Measurements from ENCODE around the gene CEP57L1. TPM values are rescaled to one million over a fixed set of nuclear protein-coding genes. Genes with fewer than 3 reads are reported as not detected.

CEP57L1 gene
- total RNA-seq, 1 donor from 2014 or later = 22.7 TPM

DNA sequence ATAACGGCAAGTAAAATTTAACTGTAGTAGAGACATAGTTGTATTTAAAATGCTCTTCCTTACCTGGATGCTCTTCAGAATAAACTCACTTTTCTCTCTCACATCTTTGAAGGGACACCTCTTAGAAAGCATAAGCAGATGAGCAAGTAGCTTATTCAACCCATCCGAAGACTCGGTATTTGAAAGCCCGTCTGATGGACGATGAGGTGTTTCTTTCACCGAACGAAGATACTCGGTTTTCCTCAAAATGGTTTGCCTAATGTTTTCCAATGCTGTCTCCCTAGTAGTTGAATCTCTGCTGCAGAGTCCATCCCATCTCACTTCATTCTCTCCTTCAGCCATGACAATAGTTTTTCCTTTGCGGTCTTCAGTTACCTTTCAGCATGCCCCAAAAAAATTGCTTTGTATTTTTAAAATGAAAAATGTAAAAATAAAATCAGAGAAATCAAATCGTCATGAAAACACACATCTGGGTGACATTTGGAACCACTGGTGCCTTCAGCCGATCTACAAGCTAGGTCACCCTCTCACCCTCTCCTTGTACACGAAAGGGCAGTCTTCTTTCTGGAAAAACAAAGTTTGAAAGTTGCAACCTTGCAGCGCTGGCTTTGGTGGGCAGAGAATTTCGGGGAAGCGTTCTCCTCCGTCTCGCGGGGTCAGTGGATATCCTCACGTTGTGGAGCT, 1.4 kb upstream of the CEP57L1 start:
- peak overlapping the region; percentile 78 for H3K27ac Mint-ChIP-seq (ENCODE audit: unreplicated experiment)

DNA sequence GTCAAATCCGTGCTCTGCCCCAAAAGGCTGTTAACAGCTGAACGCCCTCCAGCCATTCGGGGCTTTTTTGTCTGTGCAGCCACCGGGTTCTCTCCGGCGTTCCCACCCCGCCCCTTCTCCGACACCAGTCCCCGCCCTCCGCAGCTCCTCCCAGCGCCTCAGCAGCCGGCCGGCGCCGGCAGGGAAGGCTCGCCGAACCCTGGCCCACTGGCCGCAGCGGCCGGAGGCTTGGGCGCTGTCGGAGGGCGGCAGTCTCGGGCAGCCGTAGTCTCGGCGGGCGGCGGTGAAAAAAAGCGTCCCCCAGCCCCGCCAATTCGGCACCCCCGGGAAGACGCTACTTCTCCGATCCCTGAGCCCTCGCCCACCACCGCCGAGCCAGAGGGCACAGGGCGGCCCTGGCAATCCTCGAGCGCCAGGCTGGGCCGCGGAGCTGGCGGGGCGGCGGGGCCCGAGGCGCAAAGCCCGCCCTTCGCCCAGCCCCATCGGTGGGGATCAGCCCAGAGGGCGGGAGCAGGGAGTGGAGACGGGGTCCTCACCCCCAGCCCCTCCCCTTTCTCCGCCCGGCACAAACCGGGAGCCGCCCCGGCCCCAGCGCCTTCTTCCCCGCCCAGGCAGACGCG, 781 bp upstream of the CEP57L1 start, which contains the start of gene SESN1:
SESN1 (minus strand) TSS at position 431 of the 620 bp plus-strand sequence. CDS start 773 bp downstream, outside the sequence.
- Mint-ChIP-seq H3K9me3 (ENCODE audit: unreplicated experiment) (peaks cover 9% of the 10 kb centered on the region), H3K36me3 (ENCODE audit: unreplicated experiment) (no peaks in the 10 kb centered on the region), H3K27ac (ENCODE audit: unreplicated experiment) (peak within 1 kb of the TSS; percentile 95), H3K27me3 (ENCODE audit: unreplicated experiment) (peaks cover 8% of the 10 kb centered on the region), H3K4me1 (ENCODE audit: low read depth, unreplicated experiment) (peaks cover 15% of the 10 kb centered on the region), H3K4me3 (ENCODE audit: unreplicated experiment) (peak within 1 kb of the TSS; percentile 94)
- TF ChIP-seq CTCF (IDR thresholded peaks at IDR 0.05; ENCODE audit: partially characterized antibody, unreplicated experiment) = no peak
- peak; percentile 95 for DNase-seq

More for the DNA sequence above, 1.4 kb upstream of the CEP57L1 start:
- no peaks in the 10 kb centered on the region for H3K36me3 Mint-ChIP-seq (ENCODE audit: unreplicated experiment)
- no peak for TF ChIP-seq CTCF (IDR thresholded peaks at IDR 0.05; ENCODE audit: partially characterized antibody, unreplicated experiment)
- H3K9me3 Mint-ChIP-seq (ENCODE audit: unreplicated experiment) = peaks cover 7% of the 10 kb centered on the region
- H3K4me3 Mint-ChIP-seq (ENCODE audit: unreplicated experiment) = peak overlapping the region; percentile 90
- no peak for DNase-seq
- H3K27me3 Mint-ChIP-seq (ENCODE audit: unreplicated experiment) = peaks cover 8% of the 10 kb centered on the region
- H3K4me1 Mint-ChIP-seq (ENCODE audit: low read depth, unreplicated experiment) = peaks cover 22% of the 10 kb centered on the region

GRCh38 chr6:109095835-109096084, 453 bp downstream of the CEP57L1 start:
- peaks cover 6% of the 10 kb centered on the region for H3K27me3 Mint-ChIP-seq (ENCODE audit: unreplicated experiment)
- H3K4me3 Mint-ChIP-seq (ENCODE audit: unreplicated experiment) = peak overlapping the region; percentile 94
- peaks cover 8% of the 10 kb centered on the region for H3K9me3 Mint-ChIP-seq (ENCODE audit: unreplicated experiment)
- H3K27ac Mint-ChIP-seq (ENCODE audit: unreplicated experiment) = peak overlapping the region; percentile 95
- H3K36me3 Mint-ChIP-seq (ENCODE audit: unreplicated experiment) = no peaks in the 10 kb centered on the region
- peaks cover 10% of the 10 kb centered on the region for H3K4me1 Mint-ChIP-seq (ENCODE audit: low read depth, unreplicated experiment)
- no peak for TF ChIP-seq CTCF (IDR thresholded peaks at IDR 0.05; ENCODE audit: partially characterized antibody, unreplicated experiment)
- no peak for DNase-seq

GRCh38 chr6:109096208-109096607, 901 bp downstream of the CEP57L1 start:
- Mint-ChIP-seq H3K9me3 (ENCODE audit: unreplicated experiment) (peaks cover 8% of the 10 kb centered on the region), H3K4me1 (ENCODE audit: low read depth, unreplicated experiment) (peaks cover 9% of the 10 kb centered on the region), H3K4me3 (ENCODE audit: unreplicated experiment) (peak overlapping the region; percentile 94), H3K27me3 (ENCODE audit: unreplicated experiment) (peaks cover 6% of the 10 kb centered on the region), H3K36me3 (ENCODE audit: unreplicated experiment) (no peaks in the 10 kb centered on the region), H3K27ac (ENCODE audit: unreplicated experiment) (peak overlapping the region; percentile 95)
- TF ChIP-seq CTCF (IDR thresholded peaks at IDR 0.05; ENCODE audit: partially characterized antibody, unreplicated experiment) = no peak
- no peak for DNase-seq

GRCh38 chr6:109097661-109098060, 2.4 kb downstream of the CEP57L1 start:
- peaks cover 6% of the 10 kb centered on the region for H3K27me3 Mint-ChIP-seq (ENCODE audit: unreplicated experiment)
- H3K4me3 Mint-ChIP-seq (ENCODE audit: unreplicated experiment) = no peak overlapping the region
- H3K36me3 Mint-ChIP-seq (ENCODE audit: unreplicated experiment) = no peaks in the 10 kb centered on the region
- TF ChIP-seq CTCF (IDR thresholded peaks at IDR 0.05; ENCODE audit: partially characterized antibody, unreplicated experiment) = no peak
- no peak overlapping the region for H3K27ac Mint-ChIP-seq (ENCODE audit: unreplicated experiment)
- peaks cover 5% of the 10 kb centered on the region for H3K4me1 Mint-ChIP-seq (ENCODE audit: low read depth, unreplicated experiment)
- no peak for DNase-seq
- H3K9me3 Mint-ChIP-seq (ENCODE audit: unreplicated experiment) = peaks cover 8% of the 10 kb centered on the region
